A549 (cell line): Measurements from ENCODE around the gene SYPL1. TPM values are rescaled to one million over a fixed set of nuclear protein-coding genes. Genes with fewer than 3 reads are reported as not detected.
A peak's percentile ranks its signal among the peaks of the same experiment; 100 is the strongest.

Experiments
- ATAC-seq, 2 experiments: fragments of 200-7000 bp in 1 of 2; fragments of >200 bp in 1 of 2; cut with Nextera tagmentation in 1 of 2; cut with Tn5 transposase in 1 of 2; 3 replicates each; pipeline versions ENCODE4 v1.8.0 to v1.9.1; 2018 to 2020; ENCODE audit warnings: mild to moderate bottlenecking in 1 of 2, moderate library complexity in 1 of 2
- CTCF ChIA-PET: fragments of 300-600 bp; sonication (Branson Sonifier 250); formaldehyde crosslinking; extraction: SDS; loops from one replicate; lab custom pipeline; 2021; ENCODE audit warnings: antibody characterized with exemption, inconsistent platforms; lab: Yijun Ruan, JAX
- POLR2A ChIA-PET: fragments of 350-600 bp; formaldehyde crosslinking; extraction: SDS; loops from one replicate; lab custom pipeline; 2021; ENCODE audit warnings: antibody characterized with exemption, inconsistent platforms; lab: Yijun Ruan, JAX
- DNase-seq, 2 experiments: peaks; one replicate each; pipeline versions ENCODE4 v3.0.0 to v3.0.0-alpha.2; 2011 to 2016; ENCODE audit warnings: low read depth in 1 of 2, low spot score in 1 of 2
- FAIRE-seq: peaks from 2 replicates; lab custom pipeline; 2011; peaks lifted over from hg19 to GRCh38; lab: Jason Lieb, UNC
- H3K27ac ChIP-seq, 2 experiments: fragments of >200 bp; sonication (Bioruptor Twin); formaldehyde crosslinking; 3 replicates each; pipeline ENCODE4 v1.5.1; 2016 to 2017
- H3K4me1 ChIP-seq: fragments of >200 bp; sonication (Bioruptor Twin); formaldehyde crosslinking; 3 replicates; pipeline ENCODE4 v1.6.1; 2016
- H3K4me2 ChIP-seq: fragments of >200 bp; sonication (Bioruptor Twin); formaldehyde crosslinking; 3 replicates; pipeline ENCODE4 v1.6.1; 2016
- H3K4me3 ChIP-seq: fragments of >200 bp; sonication (Bioruptor Twin); formaldehyde crosslinking; 3 replicates; pipeline ENCODE4 v1.5.1; 2016
- H3K9me3 ChIP-seq: fragments of >200 bp; sonication (Bioruptor Twin); formaldehyde crosslinking; 3 replicates; pipeline ENCODE4 v1.6.1; 2016
- ATOH8 ChIP-seq: fragments of 250-450 bp; sonication (Bioruptor Pico); IDR thresholded peaks from 2 replicates; pipeline ENCODE4 v1.5.0; 2020; ENCODE audit warnings: low read depth, mild to moderate bottlenecking, moderate library complexity
- CBX2 ChIP-seq: fragments of 200-600 bp; sonication (generic); IDR thresholded peaks from 2 replicates; pipeline ENCODE4 v1.6.1; 2016; ENCODE audit warnings: low read depth, mild to moderate bottlenecking, borderline replicate concordance
- CTCF ChIP-seq: fragments of >200 bp; sonication (Bioruptor Twin); formaldehyde crosslinking; IDR thresholded peaks from 3 replicates; pipeline ENCODE4 v1.5.1; 2016
- EHF ChIP-seq: fragments of 250-450 bp; sonication (Bioruptor Pico); IDR thresholded peaks from 2 replicates; pipeline ENCODE4 v1.5.0; 2020; ENCODE audit warnings: mild to moderate bottlenecking
- ELK1 ChIP-seq: fragments of 150-350 bp; IDR thresholded peaks from 2 replicates; pipeline ENCODE4 v1.6.1; 2014; ENCODE audit warnings: low read depth, mild to moderate bottlenecking, low read length
- ESRRA ChIP-seq: fragments of 150-350 bp; IDR thresholded peaks from 2 replicates; pipeline ENCODE4 v1.6.1; 2014; ENCODE audit warnings: mild to moderate bottlenecking, low read length, borderline replicate concordance
- FOSL2 ChIP-seq, 2 experiments: fragments of 450-650 bp in 1 of 2; fragments of >200 bp in 1 of 2; sonication (Bioruptor Twin) in 1 of 2; formaldehyde crosslinking; IDR thresholded peaks; 2 replicates each; pipeline versions ENCODE4 v1.5.0 to v1.6.1; 2016 to 2020; ENCODE audit warnings: mild to moderate bottlenecking in 1 of 2, moderate library complexity in 1 of 2
- HDAC2 ChIP-seq: fragments of 200-600 bp; sonication (generic); IDR thresholded peaks from 2 replicates; pipeline ENCODE4 v1.6.1; 2016
- HES2 ChIP-seq: fragments of >200 bp; sonication (Bioruptor Twin); formaldehyde crosslinking; IDR thresholded peaks from 2 replicates; pipeline ENCODE4 v1.6.1; 2016
- HEYL ChIP-seq: fragments of 250-450 bp; sonication (Bioruptor Pico); IDR thresholded peaks from 2 replicates; pipeline ENCODE4 v1.8.0; 2021; ENCODE audit warnings: mild to moderate bottlenecking, moderate library complexity
- HOXB13 ChIP-seq: fragments of 250-450 bp; sonication (Bioruptor Pico); IDR thresholded peaks from 2 replicates; pipeline ENCODE4 v1.5.0; 2020; ENCODE audit warnings: low read depth, mild to moderate bottlenecking, moderate library complexity
- MAZ ChIP-seq: fragments of 150-350 bp; IDR thresholded peaks from 2 replicates; pipeline ENCODE4 v1.6.1; 2014; ENCODE audit warnings: antibody characterized with exemption, low read depth, low read length, borderline replicate concordance
- NPAS2 ChIP-seq: fragments of 250-450 bp; sonication (Bioruptor Pico); IDR thresholded peaks from 2 replicates; pipeline ENCODE4 v1.8.0; 2022; ENCODE audit warnings: mild to moderate bottlenecking, moderate library complexity, borderline replicate concordance
- NR3C1 ChIP-seq: fragments of >200 bp; sonication (Bioruptor Twin); formaldehyde crosslinking; IDR thresholded peaks from 3 replicates; pipeline ENCODE4 v1.6.1; 2017
- PBX3 ChIP-seq: IDR thresholded peaks from 2 replicates; pipeline ENCODE4 v1.6.1; 2012
- POLR2A ChIP-seq: IDR thresholded peaks from 2 replicates; pipeline ENCODE4 v1.6.1; 2012; ENCODE audit warnings: mild to moderate bottlenecking, low read length
- RAD21 ChIP-seq, 2 experiments: fragments of >200 bp in 1 of 2; sonication (Bioruptor Twin) in 1 of 2; formaldehyde crosslinking in 1 of 2; IDR thresholded peaks in 1 of 2; conservative IDR thresholded peaks in 1 of 2; 2 replicates in 1 of 2; 3 replicates in 1 of 2; pipeline ENCODE4 v1.6.1; 2012 to 2018; ENCODE audit warnings: inconsistent platforms in 1 of 2
- RCOR1 ChIP-seq: fragments of 150-350 bp; IDR thresholded peaks from 2 replicates; pipeline ENCODE4 v1.6.1; 2014; ENCODE audit warnings: antibody characterized with exemption, low read length, low read depth
- REST ChIP-seq: fragments of 200-600 bp; sonication (generic); IDR thresholded peaks from 2 replicates; pipeline ENCODE4 v1.6.1; 2016; ENCODE audit warnings: antibody characterized with exemption, mild to moderate bottlenecking, moderate library complexity
- RFX5 ChIP-seq: fragments of 450-650 bp; IDR thresholded peaks from 2 replicates; pipeline ENCODE4 v1.7.1; 2014; ENCODE audit warnings: antibody characterized with exemption, mild to moderate bottlenecking, moderate library complexity
- SMC3 ChIP-seq: fragments of >200 bp; sonication (Bioruptor Twin); formaldehyde crosslinking; IDR thresholded peaks from 3 replicates; pipeline ENCODE4 v1.6.1; 2018; ENCODE audit warnings: inconsistent platforms
- SREBF2 ChIP-seq: fragments of 450-650 bp; IDR thresholded peaks from 2 replicates; pipeline ENCODE4 v1.6.1; 2014; ENCODE audit warnings: mild to moderate bottlenecking, moderate library complexity
- USF2 ChIP-seq: fragments of 450-650 bp; IDR thresholded peaks from 2 replicates; pipeline ENCODE4 v1.6.1; 2014; ENCODE audit warnings: antibody characterized with exemption
- ZC3H11A ChIP-seq: fragments of 450-650 bp; IDR thresholded peaks from 2 replicates; pipeline ENCODE4 v1.6.1; 2014; ENCODE audit warnings: antibody characterized with exemption, mild to moderate bottlenecking
- ZNF302 ChIP-seq: fragments of 250-450 bp; sonication (Bioruptor Pico); IDR thresholded peaks from 2 replicates; pipeline ENCODE4 v1.9.0; 2021; ENCODE audit warnings: inconsistent platforms, mild to moderate bottlenecking, moderate library complexity
- WGBS: methylation state at CpG from one replicate; pipeline ENCODE4 v1.1.6; 2017; ENCODE audit errors: missing lambda C conversion rate; 5-methylcytosine and 5-hydroxymethylcytosine counted together
- polyA plus RNA-seq, 4 experiments: library from polyadenylated mRNA; depleted of rRNA in 3 of 4; stranded (reverse); fragments of >200 nt; fragmentation: RNase III in 1 of 4; extraction: RNeasy Plus Mini Kit Qiagen cat#74134 plus additional on column Dnase treatment in 1 of 4; gene quantifications; 2 replicates in 3 of 4; 3 replicates in 1 of 4; pipeline ENCODE4 v1.2.3, GENCODE V29; 2011 to 2017

The SYPL1 gene
- polyA plus RNA-seq, 2 of the 4 experiments (the other 2 are of a cell fraction) = 102 to 131 TPM

GRCh38 chr7:106155027-106155426, 42.9 kb upstream of the SYPL1 start (continued):
- TF ChIP-seq CTCF (no peak), HEYL (CRISPR knock-in tag) (no peak), ATOH8 (CRISPR knock-in tag) (no peak)
- TF ChIP-seq, all 56 proteins: peak for 0

GRCh38 chr7:106153891-106154449, 41.9 kb upstream of the SYPL1 start:
- FAIRE-seq = no peak
- Histone ChIP-seq H3K4me3 (no peak overlapping the region), H3K4me2 (peak overlapping the region; percentile 42)
- TF ChIP-seq REST = no peak
- TF ChIP-seq RFX5 = no peak
- TF ChIP-seq ELK1 = no peak
- TF ChIP-seq RCOR1 = no peak
- TF ChIP-seq FOSL2 (IDR thresholded peaks at IDR 0.05) = no peak
- no peak for TF ChIP-seq FOSL2 (CRISPR knock-in tag; IDR thresholded peaks at IDR 0.05)
- TF ChIP-seq MAZ = no peak
- TF ChIP-seq CTCF = peak; percentile 87
- TF ChIP-seq HEYL (CRISPR knock-in tag) = no peak
- no peak for TF ChIP-seq EHF (CRISPR knock-in tag)
- no peak for TF ChIP-seq HOXB13 (CRISPR knock-in tag)
- TF ChIP-seq RAD21 (conservative IDR thresholded peaks at IDR 0.05 in 1 of 2, IDR thresholded peaks at IDR 0.05 in 1 of 2) = peak; percentile 98 to 99
- TF ChIP-seq NR3C1 = no peak
- TF ChIP-seq HES2 = no peak
- TF ChIP-seq POLR2A = no peak
- TF ChIP-seq USF2 = no peak
- peak; percentile 96 for TF ChIP-seq SMC3
- no peak for TF ChIP-seq NPAS2
- no peak for TF ChIP-seq ZC3H11A
- no peak for TF ChIP-seq PBX3
- TF ChIP-seq SREBF2 = no peak
- no peak for TF ChIP-seq CBX2
- no peak for TF ChIP-seq HDAC2
- no peak for TF ChIP-seq ESRRA
- TF ChIP-seq ZNF302 = no peak

More at GRCh38 chr7:106153891-106154449, 41.9 kb upstream of the SYPL1 start:
- peaks cover 4% of the 10 kb centered on the region; the same call in 1 of the 3 replicates for H3K9me3 ChIP-seq
- ATAC-seq (peak; percentile 97 to 99), DNase-seq (peak; percentile 75 to 84)
- no peak overlapping the region for H3K27ac ChIP-seq
- ChIA-PET POLR2A (interaction anchor here (0.5 kb wide), 1 partner anchor 300 kb away, joined by 3 read pairs; no protein-coding TSS in a partner anchor), CTCF (interaction anchor here (0.6 to 23.9 kb wide), 52 partner anchors 10 to 1188 kb away, joined by 3 to 487 read pairs (median 4); partner anchors contain the start of gene SYPL1)
- WGBS = 28% methylated on average over 15 of the region's 15 CpGs
- H3K4me1 ChIP-seq = peaks cover 20% of the 10 kb centered on the region; the same call in 2 of the 3 replicates
